ENCODE data around the gene RBBP4.

DNA sequence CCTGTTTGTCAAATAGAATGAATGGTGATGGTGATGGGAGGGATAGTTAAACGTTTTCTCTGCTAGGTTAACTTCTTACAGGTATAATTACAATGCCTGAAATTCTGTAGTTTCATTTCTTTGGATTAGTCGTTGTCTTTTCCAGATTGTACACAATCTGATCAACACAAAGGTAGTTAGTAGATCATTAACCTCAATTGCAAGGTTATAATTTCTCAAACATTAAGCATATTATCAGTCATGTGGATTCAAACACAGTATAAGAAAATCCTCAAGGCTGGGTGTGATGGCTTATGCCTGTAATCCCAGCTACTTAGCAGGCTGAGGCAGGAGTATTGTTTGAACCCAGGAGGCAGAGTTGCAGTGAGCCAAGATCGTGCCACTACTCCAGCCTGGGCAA lies 31.0 kb downstream of the RBBP4 start:
- TF ChIP-seq, protein P1, sequence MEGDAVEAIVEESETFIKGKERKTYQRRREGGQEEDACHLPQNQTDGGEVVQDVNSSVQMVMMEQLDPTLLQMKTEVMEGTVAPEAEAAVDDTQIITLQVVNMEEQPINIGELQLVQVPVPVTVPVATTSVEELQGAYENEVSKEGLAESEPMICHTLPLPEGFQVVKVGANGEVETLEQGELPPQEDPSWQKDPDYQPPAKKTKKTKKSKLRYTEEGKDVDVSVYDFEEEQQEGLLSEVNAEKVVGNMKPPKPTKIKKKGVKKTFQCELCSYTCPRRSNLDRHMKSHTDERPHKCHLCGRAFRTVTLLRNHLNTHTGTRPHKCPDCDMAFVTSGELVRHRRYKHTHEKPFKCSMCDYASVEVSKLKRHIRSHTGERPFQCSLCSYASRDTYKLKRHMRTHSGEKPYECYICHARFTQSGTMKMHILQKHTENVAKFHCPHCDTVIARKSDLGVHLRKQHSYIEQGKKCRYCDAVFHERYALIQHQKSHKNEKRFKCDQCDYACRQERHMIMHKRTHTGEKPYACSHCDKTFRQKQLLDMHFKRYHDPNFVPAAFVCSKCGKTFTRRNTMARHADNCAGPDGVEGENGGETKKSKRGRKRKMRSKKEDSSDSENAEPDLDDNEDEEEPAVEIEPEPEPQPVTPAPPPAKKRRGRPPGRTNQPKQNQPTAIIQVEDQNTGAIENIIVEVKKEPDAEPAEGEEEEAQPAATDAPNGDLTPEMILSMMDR (conservative IDR thresholded peaks at IDR 0.05; ENCODE audit: low read length) = no peak
- TF ChIP-seq EZH2phosphoT487 (IDR thresholded peaks at IDR 0.05; ENCODE audit: borderline replicate concordance) = no peak

Data from Loucy (cell line).